Uterus (tissue), 2 donors: ENCODE measurements around the gene PGF.
"Not testable (repeated sequence)": the region's sequence is repeated elsewhere in the genome, so short reads cannot be mapped to it uniquely, and the experiment has no call there.

Experiments used
- POLR2A ChIP-seq, 2 donors: fragments of 450-650 bp; IDR thresholded peaks; one replicate each; pipeline ENCODE4 v1.6.1; 2016; ENCODE audit warnings: antibody characterized with exemption in 2 of 2, mild to moderate bottlenecking in 1 of 2, moderate library complexity in 1 of 2
- TF ChIP-seq, protein P1 (sequence below), 4 experiments: fragments of 200-600 bp in 2 of 4; fragments of 450-650 bp in 2 of 4; sonication (generic) in 2 of 4; IDR thresholded peaks; one replicate each; pipeline ENCODE4 v1.5.1; 2016 to 2019; ENCODE audit warnings: antibody characterized with exemption in 4 of 4, mild to moderate bottlenecking in 2 of 4, moderate library complexity in 1 of 4

DNA sequence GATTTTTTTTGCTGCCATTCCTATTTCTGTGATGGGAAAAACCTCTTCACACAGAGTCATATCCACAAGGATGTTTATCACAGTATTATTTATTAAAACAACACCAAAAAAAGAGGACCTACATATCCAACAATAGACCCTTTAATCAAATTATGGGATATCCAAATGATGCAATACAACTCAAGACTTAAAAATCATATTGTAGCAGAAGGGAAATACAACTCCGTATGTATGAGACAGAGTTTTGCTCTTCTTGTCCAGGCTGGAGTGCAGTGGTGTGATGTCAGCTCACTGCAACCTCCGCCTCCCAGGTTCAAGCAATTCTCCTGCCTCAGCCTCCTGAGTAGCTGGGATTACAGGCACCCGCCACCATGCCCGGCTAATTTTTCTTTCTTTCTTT lies 22.5 kb downstream of the PGF start:
- not testable (repeated sequence) for TF ChIP-seq POLR2A (IDR thresholded peaks at IDR 0.05)
- TF ChIP-seq, protein P1, sequence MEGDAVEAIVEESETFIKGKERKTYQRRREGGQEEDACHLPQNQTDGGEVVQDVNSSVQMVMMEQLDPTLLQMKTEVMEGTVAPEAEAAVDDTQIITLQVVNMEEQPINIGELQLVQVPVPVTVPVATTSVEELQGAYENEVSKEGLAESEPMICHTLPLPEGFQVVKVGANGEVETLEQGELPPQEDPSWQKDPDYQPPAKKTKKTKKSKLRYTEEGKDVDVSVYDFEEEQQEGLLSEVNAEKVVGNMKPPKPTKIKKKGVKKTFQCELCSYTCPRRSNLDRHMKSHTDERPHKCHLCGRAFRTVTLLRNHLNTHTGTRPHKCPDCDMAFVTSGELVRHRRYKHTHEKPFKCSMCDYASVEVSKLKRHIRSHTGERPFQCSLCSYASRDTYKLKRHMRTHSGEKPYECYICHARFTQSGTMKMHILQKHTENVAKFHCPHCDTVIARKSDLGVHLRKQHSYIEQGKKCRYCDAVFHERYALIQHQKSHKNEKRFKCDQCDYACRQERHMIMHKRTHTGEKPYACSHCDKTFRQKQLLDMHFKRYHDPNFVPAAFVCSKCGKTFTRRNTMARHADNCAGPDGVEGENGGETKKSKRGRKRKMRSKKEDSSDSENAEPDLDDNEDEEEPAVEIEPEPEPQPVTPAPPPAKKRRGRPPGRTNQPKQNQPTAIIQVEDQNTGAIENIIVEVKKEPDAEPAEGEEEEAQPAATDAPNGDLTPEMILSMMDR (IDR thresholded peaks at IDR 0.05): not testable (repeated sequence)
